ENCODE results near the gene TRABD2B.

TRABD2B gene

GRCh38 chr1:47712596-47713299 is 284.4 kb downstream of the TRABD2B start:
- FAIRE-seq = no peak

- FAIRE-seq = no peak
These were observed 285.2 kb downstream of the TRABD2B start for GRCh38 chr1:47711848-47712492.

GRCh38 chr1:47711184-47711847 is 285.9 kb downstream of the TRABD2B start:
- no peak for FAIRE-seq

Measured in islet of Langerhans (tissue), 1 donor.